ENCODE results near the gene ATP8A2. TPM values are rescaled to one million over a fixed set of nuclear protein-coding genes. Genes with fewer than 3 reads are reported as not detected.

The ATP8A2 gene
- polyA plus RNA-seq, 3 donors, result not detected

DNA sequence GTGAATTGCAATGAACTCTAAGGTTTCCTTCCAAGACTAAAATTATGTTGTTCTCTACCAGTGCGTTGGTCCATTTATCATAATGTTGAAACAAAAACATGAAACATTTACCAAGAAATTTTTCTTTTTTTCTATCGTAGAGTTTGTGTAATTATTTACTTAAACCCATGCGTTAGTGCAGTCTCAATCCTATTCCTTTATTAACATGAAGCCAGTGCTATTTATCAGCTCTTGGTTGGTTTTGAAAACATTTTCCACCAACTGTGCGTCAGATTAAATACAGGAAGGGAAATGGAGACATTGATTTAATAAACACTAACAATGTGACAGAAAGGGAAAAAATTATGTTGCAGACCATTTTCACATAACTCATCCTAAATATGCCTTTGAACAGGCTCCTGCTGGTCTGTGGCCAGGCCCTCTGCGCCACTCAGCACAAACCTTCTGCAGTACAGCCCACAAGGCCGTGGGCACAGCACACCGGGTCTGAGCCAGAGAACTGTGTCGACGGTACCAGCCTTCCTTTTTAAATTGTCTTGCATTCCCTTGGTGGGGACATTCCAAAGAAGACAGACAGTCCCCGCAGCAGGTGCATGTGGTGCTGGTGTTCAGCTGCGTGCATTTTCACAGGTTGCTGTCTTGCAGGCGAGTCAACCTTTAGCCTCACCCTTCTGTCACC lies 544.2 kb downstream of the ATP8A2 start:
- no peaks in the 10 kb centered on the region for H3K79me2 ChIP-seq (ENCODE audit: insufficient read depth, low read length)

DNA sequence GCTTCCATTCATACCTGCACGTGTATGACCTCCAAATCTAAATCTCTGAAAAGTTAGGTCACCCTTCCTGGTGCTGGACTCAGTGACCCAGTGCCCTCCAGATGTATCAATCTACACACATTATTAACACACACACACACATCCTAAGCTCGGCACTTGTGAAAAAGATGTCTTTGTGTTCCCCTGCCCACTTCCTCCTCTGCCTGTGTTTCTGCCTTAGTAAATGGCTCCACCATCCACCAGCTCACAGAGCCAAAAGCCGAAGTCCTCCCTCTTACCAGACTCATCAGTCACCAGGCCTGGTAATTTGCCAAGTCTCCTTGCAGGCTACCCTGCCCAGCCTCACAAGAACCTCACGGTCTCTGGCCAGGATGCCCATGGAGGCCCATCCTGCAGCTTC lies 548.5 kb downstream of the ATP8A2 start:
- Histone ChIP-seq H4K20me1 (ENCODE audit: insufficient read depth, low read length) (no peaks in the 10 kb centered on the region), H3K4me2 (replicated peaks; ENCODE audit: extremely low read depth, low read length, poor library complexity, severe bottlenecking) (no peak overlapping the region), H3K4me3 (replicated peaks in 1 of 3; ENCODE audit: low read depth in 2 of 3, low read length in 3 of 3) (no peak overlapping the region), H3K27ac (ENCODE audit: low read depth in 1 of 2, low read length in 2 of 2) (no peak overlapping the region), H3K4me1 (ENCODE audit: control insufficient read depth in 1 of 2, insufficient read depth in 2 of 2, low read length in 2 of 2) (no peaks in the 10 kb centered on the region), H3K9ac (ENCODE audit: insufficient read depth, low read length, poor library complexity, severe bottlenecking) (no peak overlapping the region), H3K9me3 (replicated peaks in 1 of 2; ENCODE audit: control insufficient read depth in 1 of 2, insufficient read depth in 1 of 2, low read length in 2 of 2) (no peaks in the 10 kb centered on the region), H3K36me3 (replicated peaks in 1 of 2; ENCODE audit: control insufficient read depth in 1 of 2, insufficient read depth in 2 of 2, low read length in 2 of 2) (no peaks in the 10 kb centered on the region), H3K27me3 (ENCODE audit: control insufficient read depth in 2 of 2, insufficient read depth in 2 of 2, low read length in 2 of 2) (no peaks in the 10 kb centered on the region), H2AFZ (ENCODE audit: insufficient read depth, low read depth, low read length, poor library complexity, severe bottlenecking) (no peak overlapping the region), H3K79me2 (ENCODE audit: insufficient read depth, low read length) (no peaks in the 10 kb centered on the region)
- Mint-ChIP-seq H3K36me3 (no peaks in the 10 kb centered on the region), H3K4me3 (peak overlapping the region in 1 of 2 donors; percentile 4), H3K27ac (no peak overlapping the region), H3K4me1 (no peaks in the 10 kb centered on the region), H3K27me3 (ENCODE audit: low read depth in 3 of 3) (peaks cover 0 to 8% (median 2%) of the 10 kb centered on the region in 3 donors), H3K9me3 (peaks cover 0 to 4% (median under 1%) of the 10 kb centered on the region in 7 donors)
- DNase-seq, result no peak
- intact Hi-C loops (cut with micrococcal nuclease), result no loop called here
- no peak for TF ChIP-seq CTCF (IDR thresholded peaks at IDR 0.05)
- 77% methylated on average over 4 of the region's 4 CpGs for WGBS (ENCODE audit: insufficient coverage)

More for the DNA sequence above, 544.2 kb downstream of the ATP8A2 start:
- no peaks in the 10 kb centered on the region for H3K36me3 ChIP-seq (replicated peaks in 1 of 2; ENCODE audit: control insufficient read depth in 1 of 2, insufficient read depth in 2 of 2, low read length in 2 of 2)
- H3K27ac ChIP-seq (ENCODE audit: low read depth in 1 of 2, low read length in 2 of 2), result no peak overlapping the region
- H2AFZ ChIP-seq (ENCODE audit: insufficient read depth, low read depth, low read length, poor library complexity, severe bottlenecking), result no peak overlapping the region
- Mint-ChIP-seq H3K36me3 (no peaks in the 10 kb centered on the region), H3K9me3 (peaks cover 0 to 7% (median 4%) of the 10 kb centered on the region in 7 donors), H3K27ac (no peak overlapping the region), H3K4me3 (no peak overlapping the region), H3K27me3 (ENCODE audit: low read depth in 3 of 3) (peaks cover 0 to 8% (median 2%) of the 10 kb centered on the region in 3 donors), H3K4me1 (no peaks in the 10 kb centered on the region)
- H3K9ac ChIP-seq (ENCODE audit: insufficient read depth, low read length, poor library complexity, severe bottlenecking), result no peak overlapping the region
- no peak overlapping the region for H3K4me3 ChIP-seq (replicated peaks in 1 of 3; ENCODE audit: low read depth in 2 of 3, low read length in 3 of 3)
- no peak for DNase-seq
- H3K4me1 ChIP-seq (ENCODE audit: control insufficient read depth in 1 of 2, insufficient read depth in 2 of 2, low read length in 2 of 2), result no peaks in the 10 kb centered on the region
- no peaks in the 10 kb centered on the region for H3K27me3 ChIP-seq (ENCODE audit: control insufficient read depth in 2 of 2, insufficient read depth in 2 of 2, low read length in 2 of 2)
- no peak for TF ChIP-seq CTCF (IDR thresholded peaks at IDR 0.05)
- no peaks in the 10 kb centered on the region for H3K9me3 ChIP-seq (replicated peaks in 1 of 2; ENCODE audit: control insufficient read depth in 1 of 2, insufficient read depth in 1 of 2, low read length in 2 of 2)
- intact Hi-C loops (cut with micrococcal nuclease), result no loop called here
- H4K20me1 ChIP-seq (ENCODE audit: insufficient read depth, low read length), result no peaks in the 10 kb centered on the region
- H3K4me2 ChIP-seq (replicated peaks; ENCODE audit: extremely low read depth, low read length, poor library complexity, severe bottlenecking), result no peak overlapping the region
- WGBS (ENCODE audit: insufficient coverage), result 95% methylated on average over 8 of the region's 12 CpGs

Data from CD14-positive monocyte (primary cell).